HL-60 (cell line): ENCODE results near the gene SH3TC2.

Source experiments
- DNase-seq, 2 experiments: peaks; one replicate each; pipeline ENCODE4 v3.0.0-alpha.2; 2010 to 2020; ENCODE audit warnings: low read depth in 1 of 2, low spot score in 1 of 2
- H3K27ac ChIP-seq: fragments of 250-450 bp; sonication (Bioruptor Pico); replicated peaks from 2 replicates; pipeline ENCODE4 v1.5.1; 2020; ENCODE audit warnings: mild to moderate bottlenecking, moderate library complexity
- H3K27me3 ChIP-seq: fragments of 250-450 bp; sonication (Bioruptor Pico); 2 replicates; pipeline ENCODE4 v1.5.1; 2021; ENCODE audit warnings: mild to moderate bottlenecking, moderate library complexity; ENCODE audit not compliant: insufficient read depth, poor library complexity, severe bottlenecking
- H3K4me3 ChIP-seq: replicated peaks from 2 replicates; pipeline ENCODE4 v1.5.1; 2011; ENCODE audit warnings: mild to moderate bottlenecking, control low read depth, low read length; ENCODE audit not compliant: insufficient read depth
- GABPA ChIP-seq: IDR thresholded peaks from 2 replicates; pipeline ENCODE4 v1.6.1; 2012; ENCODE audit warnings: low read depth
- POLR2AphosphoS5 ChIP-seq: IDR thresholded peaks from 2 replicates; pipeline ENCODE4 v1.6.1; 2012; ENCODE audit warnings: low read depth
- REST ChIP-seq: IDR thresholded peaks from 2 replicates; pipeline ENCODE4 v1.6.1; 2012; ENCODE audit warnings: low read depth; ENCODE audit not compliant: insufficient replicate concordance
- SPI1 ChIP-seq: IDR thresholded peaks from 2 replicates; pipeline ENCODE4 v1.6.1; 2012; ENCODE audit warnings: low read depth, mild to moderate bottlenecking, borderline replicate concordance
- long read RNA-seq: library from polyadenylated mRNA; unstranded; transcript quantifications from one replicate; pipeline ENCODE4 v2.0.0, GENCODE V29; 2020
- TF ChIP-seq, protein P1 (sequence below): IDR thresholded peaks from one replicate; pipeline ENCODE4 v1.5.1; 2011; ENCODE audit warnings: low read length, control low read depth, inconsistent platforms; ENCODE audit not compliant: insufficient read depth

SH3TC2 gene
- long read RNA-seq, partial matches to known transcripts: 0 of 1 reads
- long read RNA-seq, other reads (novel, unspliced or antisense): 1 of 1 reads

DNA sequence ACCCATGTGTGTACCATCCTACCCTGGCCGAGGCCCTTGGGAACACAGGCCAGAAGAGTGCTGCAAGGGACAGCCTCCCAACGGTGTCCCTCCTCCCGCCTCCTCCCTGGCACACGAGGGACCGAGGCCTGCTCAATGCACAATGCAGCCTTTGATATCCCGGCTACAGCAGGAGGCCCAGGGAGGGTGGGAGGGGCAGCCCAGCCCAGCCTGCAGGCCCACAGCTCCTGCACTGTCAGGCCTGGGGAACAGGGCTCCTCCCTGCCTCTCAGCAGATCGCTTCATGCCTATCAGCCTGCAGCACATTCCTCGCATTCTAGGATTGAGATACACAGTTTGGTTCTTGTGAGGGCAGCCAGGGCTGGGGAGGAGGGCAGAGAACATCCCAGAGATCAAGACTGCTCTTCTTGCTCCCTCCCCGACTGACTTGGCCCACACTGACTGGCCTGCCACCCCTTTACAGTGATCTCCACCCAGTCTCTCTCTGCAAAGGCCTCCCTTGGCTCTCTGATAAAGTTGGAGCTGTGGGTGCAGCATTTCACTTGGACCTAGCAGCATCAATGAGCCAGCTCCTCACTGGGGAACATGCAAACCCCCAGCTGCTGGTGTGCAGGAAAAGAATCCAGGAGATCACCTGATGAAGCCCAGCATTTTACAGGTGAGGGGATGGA is at the start of gene SH3TC2:
Gene SH3TC2 (minus strand): TSS at position 46 of the 671 bp plus-strand sequence. CDS start 40 bp downstream, at position 6.
- DNase-seq: no peak
- Histone ChIP-seq H3K27ac (no peak within 1 kb of the TSS), H3K27me3 (no peaks in the 10 kb centered on the region), H3K4me3 (no peak within 1 kb of the TSS)
- TF ChIP-seq POLR2AphosphoS5 (no peak), GABPA (no peak), SPI1 (no peak), REST (no peak)
- TF ChIP-seq, protein P1, sequence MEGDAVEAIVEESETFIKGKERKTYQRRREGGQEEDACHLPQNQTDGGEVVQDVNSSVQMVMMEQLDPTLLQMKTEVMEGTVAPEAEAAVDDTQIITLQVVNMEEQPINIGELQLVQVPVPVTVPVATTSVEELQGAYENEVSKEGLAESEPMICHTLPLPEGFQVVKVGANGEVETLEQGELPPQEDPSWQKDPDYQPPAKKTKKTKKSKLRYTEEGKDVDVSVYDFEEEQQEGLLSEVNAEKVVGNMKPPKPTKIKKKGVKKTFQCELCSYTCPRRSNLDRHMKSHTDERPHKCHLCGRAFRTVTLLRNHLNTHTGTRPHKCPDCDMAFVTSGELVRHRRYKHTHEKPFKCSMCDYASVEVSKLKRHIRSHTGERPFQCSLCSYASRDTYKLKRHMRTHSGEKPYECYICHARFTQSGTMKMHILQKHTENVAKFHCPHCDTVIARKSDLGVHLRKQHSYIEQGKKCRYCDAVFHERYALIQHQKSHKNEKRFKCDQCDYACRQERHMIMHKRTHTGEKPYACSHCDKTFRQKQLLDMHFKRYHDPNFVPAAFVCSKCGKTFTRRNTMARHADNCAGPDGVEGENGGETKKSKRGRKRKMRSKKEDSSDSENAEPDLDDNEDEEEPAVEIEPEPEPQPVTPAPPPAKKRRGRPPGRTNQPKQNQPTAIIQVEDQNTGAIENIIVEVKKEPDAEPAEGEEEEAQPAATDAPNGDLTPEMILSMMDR: no peak

DNA sequence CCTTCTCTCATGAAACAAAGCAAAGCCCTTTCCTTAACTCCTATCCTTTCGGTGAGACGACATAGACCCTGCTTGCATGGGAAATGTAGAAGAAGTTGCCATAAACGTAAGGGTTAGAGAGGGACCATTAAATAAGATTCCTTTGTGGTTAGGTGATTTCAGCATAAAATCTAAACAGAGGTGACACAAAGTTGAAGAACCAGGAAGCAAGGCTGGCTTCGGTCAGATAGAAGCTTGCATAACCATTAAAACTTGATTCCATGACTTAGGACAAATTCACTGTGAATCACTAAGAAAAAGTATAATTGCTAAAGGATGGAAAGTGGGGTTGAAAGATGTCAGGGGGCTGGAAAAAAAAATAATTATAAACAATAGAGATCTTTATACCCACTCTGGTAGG is 47.5 kb upstream of the SH3TC2 start:
- TF ChIP-seq POLR2AphosphoS5 (no peak), SPI1 (no peak), GABPA (no peak), REST (no peak)
- TF ChIP-seq, protein P1: no peak
- no peak overlapping the region for H3K27ac ChIP-seq
- H3K4me3 ChIP-seq: no peak overlapping the region
- H3K27me3 ChIP-seq: no peaks in the 10 kb centered on the region
- DNase-seq: no peak

GRCh38 chr5:149108651-149109280 is 45.9 kb upstream of the SH3TC2 start:
- H3K27ac ChIP-seq: no peak overlapping the region
- H3K4me3 ChIP-seq: no peak overlapping the region
- TF ChIP-seq GABPA: no peak
- TF ChIP-seq, protein P1: no peak
- TF ChIP-seq SPI1: no peak
- no peak for TF ChIP-seq REST
- no peak for TF ChIP-seq POLR2AphosphoS5
- DNase-seq: no peak
- no peaks in the 10 kb centered on the region for H3K27me3 ChIP-seq
